K562 (cell line): ENCODE measurements around the gene TMEM147.

Experiments
- CEBPB ChIP-seq: fragments of 450-650 bp; IDR thresholded peaks from 2 replicates; pipeline ENCODE4 v1.6.1; 2016; ENCODE audit warnings: missing genetic modification characterization, missing compliant biosample characterization
- CHCHD3 ChIP-seq: fragments of 250-450 bp; sonication (Bioruptor Pico); IDR thresholded peaks from 2 replicates; pipeline ENCODE4 v2.1.2; 2022; ENCODE audit warnings: mild to moderate bottlenecking
- CTCF ChIP-seq, 3 experiments: IDR thresholded peaks in 2 of 3; conservative IDR thresholded peaks in 1 of 3; 2 replicates each; pipeline ENCODE4 v1.5.1; 2011 to 2012; ENCODE audit warnings: low read length in 3 of 3, mild to moderate bottlenecking in 3 of 3, control low read depth in 2 of 3, improper control_type of control experiment in 1 of 3, inconsistent platforms in 1 of 3, low read depth in 1 of 3, mixed read lengths in 1 of 3, moderate library complexity in 1 of 3; ENCODE audit not compliant: insufficient read depth in 2 of 3
- DNMT1 ChIP-seq: fragments of 450-650 bp; IDR thresholded peaks from 2 replicates; pipeline ENCODE4 v1.6.1; 2016; ENCODE audit warnings: antibody characterized with exemption, mild to moderate bottlenecking
- EP300 ChIP-seq: IDR thresholded peaks from 2 replicates; pipeline ENCODE4 v1.6.1; 2012; ENCODE audit warnings: low read length, improper control_type of control experiment
- EZH2 ChIP-seq: IDR thresholded peaks from 2 replicates; pipeline ENCODE4 v1.6.1; 2012; ENCODE audit warnings: low read depth, mild to moderate bottlenecking, inconsistent platforms, low read length, borderline replicate concordance
- MTA1 ChIP-seq: fragments of 450-650 bp; IDR thresholded peaks from 2 replicates; pipeline ENCODE4 v1.6.1; 2017; ENCODE audit warnings: borderline replicate concordance
- POLR2A ChIP-seq: fragments of 450-650 bp; conservative IDR thresholded peaks from 2 replicates; pipeline ENCODE4 v1.6.1; 2016
- TAF1 ChIP-seq: IDR thresholded peaks from 2 replicates; pipeline ENCODE4 v1.6.1; 2011; ENCODE audit warnings: mild to moderate bottlenecking, low read length, moderate library complexity; ENCODE audit not compliant: insufficient read depth, control insufficient read depth, severe bottlenecking; ENCODE audit errors: extremely low read depth
- TSC22D4 ChIP-seq: fragments of 450-650 bp; IDR thresholded peaks from 2 replicates; pipeline ENCODE4 v1.6.1; 2016; ENCODE audit warnings: missing genetic modification characterization, missing biosample characterization, control low read depth
- YY1 ChIP-seq, 3 experiments: IDR thresholded peaks; 2 replicates each; pipeline ENCODE4 v1.6.1; 2011; ENCODE audit warnings: low read length in 2 of 3, mild to moderate bottlenecking in 2 of 3, moderate library complexity in 2 of 3, borderline replicate concordance in 1 of 3, control low read depth in 1 of 3, low read depth in 1 of 3; ENCODE audit not compliant: insufficient read depth in 3 of 3, insufficient replicate concordance in 2 of 3, control insufficient read depth in 1 of 3, insufficient read length in 1 of 3; ENCODE audit errors: extremely low read depth in 1 of 3
- ZNF12 ChIP-seq: sonication (generic); formaldehyde crosslinking; IDR thresholded peaks from 2 replicates; pipeline ENCODE4 v1.4.0; 2020; ENCODE audit warnings: mild to moderate bottlenecking, missing genetic modification reagents
- ZNF274 ChIP-seq: IDR thresholded peaks from 2 replicates; pipeline ENCODE4 v1.6.1; 2011; ENCODE audit warnings: low read depth, mild to moderate bottlenecking, low read length, moderate library complexity, borderline replicate concordance
- TF ChIP-seq, protein P1 (sequence below): sonication (generic); formaldehyde crosslinking; IDR thresholded peaks from 2 replicates; pipeline ENCODE4 v1.5.0; 2020; ENCODE audit warnings: missing genetic modification reagents

DNA sequence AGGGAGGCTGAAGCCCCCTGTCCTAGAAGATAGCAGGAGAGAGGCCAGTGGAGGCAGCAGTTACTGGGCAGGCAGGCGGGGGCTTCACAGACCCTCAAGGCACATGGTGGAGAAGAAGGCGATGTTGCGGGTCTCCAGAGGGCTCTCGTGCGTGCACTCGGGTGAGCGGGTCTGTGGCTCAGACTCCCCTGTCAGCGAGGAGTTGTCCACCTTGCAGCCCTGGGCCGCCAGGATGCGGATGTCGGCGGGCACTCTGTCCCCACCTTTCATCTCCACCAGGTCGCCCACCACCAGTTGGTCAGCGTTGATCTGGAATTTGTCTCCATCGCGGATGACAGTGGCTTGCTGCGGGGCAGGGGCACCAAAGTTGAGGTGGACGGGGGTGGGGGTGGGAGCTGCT lies 14.8 kb downstream of the TMEM147 start:
- no peak for TF ChIP-seq DNMT1
- TF ChIP-seq ZNF274 = no peak
- no peak for TF ChIP-seq TAF1
- no peak for TF ChIP-seq MTA1
- no peak for TF ChIP-seq EP300
- TF ChIP-seq CTCF (IDR thresholded peaks at IDR 0.05 in 2 of 3, conservative IDR thresholded peaks at IDR 0.05 in 1 of 3; ENCODE audit: insufficient read depth in 2 of 3, low read depth in 1 of 3, low read length in 3 of 3) = no peak
- no peak for TF ChIP-seq TSC22D4 (tag)
- no peak for TF ChIP-seq CHCHD3 (CRISPR knock-in tag)
- no peak for TF ChIP-seq CEBPB (tag)
- TF ChIP-seq EZH2 = no peak
- TF ChIP-seq POLR2A = no peak
- no peak for TF ChIP-seq YY1 (IDR thresholded peaks at IDR 0.05; ENCODE audit: borderline replicate concordance in 1 of 3, control insufficient read depth in 1 of 3, extremely low read depth in 1 of 3, insufficient read depth in 3 of 3, insufficient read length in 1 of 3, insufficient replicate concordance in 2 of 3, low read depth in 1 of 3, low read length in 2 of 3)
- TF ChIP-seq, protein P1, sequence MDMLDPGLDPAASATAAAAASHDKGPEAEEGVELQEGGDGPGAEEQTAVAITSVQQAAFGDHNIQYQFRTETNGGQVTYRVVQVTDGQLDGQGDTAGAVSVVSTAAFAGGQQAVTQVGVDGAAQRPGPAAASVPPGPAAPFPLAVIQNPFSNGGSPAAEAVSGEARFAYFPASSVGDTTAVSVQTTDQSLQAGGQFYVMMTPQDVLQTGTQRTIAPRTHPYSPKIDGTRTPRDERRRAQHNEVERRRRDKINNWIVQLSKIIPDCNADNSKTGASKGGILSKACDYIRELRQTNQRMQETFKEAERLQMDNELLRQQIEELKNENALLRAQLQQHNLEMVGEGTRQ (CRISPR knock-in tag) = no peak
- TF ChIP-seq ZNF12 (CRISPR knock-in tag) = no peak
